ENCODE measurements around the gene ATP11A. TPM values are rescaled to one million over a fixed set of nuclear protein-coding genes. Genes with fewer than 3 reads are reported as not detected.
A peak's percentile ranks its signal among the peaks of the same experiment; 100 is the strongest.

ATP11A gene
- total RNA-seq, 1 experiment from 2014 or later = 65.3 TPM

DNA sequence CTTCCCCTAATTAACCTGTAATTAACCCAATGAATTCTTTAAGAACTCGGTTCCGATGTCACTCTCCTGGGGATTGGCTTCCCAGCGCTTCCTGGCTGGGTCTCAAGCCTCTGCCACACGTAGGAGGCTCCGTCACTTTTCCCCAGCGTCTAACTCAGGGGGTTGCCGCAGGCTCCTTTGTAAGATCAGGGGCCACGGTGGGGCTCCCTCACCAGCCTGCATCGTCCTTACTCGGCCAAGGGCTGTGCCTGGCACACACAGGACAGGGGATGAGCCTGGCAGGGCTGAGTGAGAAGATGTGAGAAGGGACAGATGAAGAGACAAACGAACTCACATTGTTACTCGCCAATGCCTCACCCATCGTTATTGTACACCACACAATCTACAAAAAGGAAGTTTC is 20.9 kb upstream of the ATP11A start:
- H4K8ac ChIP-seq (replicated peaks; ENCODE audit: insufficient read length, low read depth, low read length) = no peak overlapping the region
- H2BK15ac ChIP-seq (ENCODE audit: low read depth, low read length) = no peak overlapping the region
- no peaks in the 10 kb centered on the region for H3K27me3 ChIP-seq (ENCODE audit: insufficient read depth, low read length)
- peaks cover 2% of the 10 kb centered on the region; the same call in 1 of the 2 replicates for H3K4me1 ChIP-seq (ENCODE audit: insufficient read depth, low read length)
- H2BK20ac ChIP-seq (ENCODE audit: low read depth, low read length, poor library complexity, severe bottlenecking) = no peak overlapping the region
- no peak overlapping the region for H2AFZ ChIP-seq (ENCODE audit: low read length)
- H4K5ac ChIP-seq (ENCODE audit: insufficient read length, low read depth, low read length) = no peak overlapping the region
- TF ChIP-seq, protein P1, sequence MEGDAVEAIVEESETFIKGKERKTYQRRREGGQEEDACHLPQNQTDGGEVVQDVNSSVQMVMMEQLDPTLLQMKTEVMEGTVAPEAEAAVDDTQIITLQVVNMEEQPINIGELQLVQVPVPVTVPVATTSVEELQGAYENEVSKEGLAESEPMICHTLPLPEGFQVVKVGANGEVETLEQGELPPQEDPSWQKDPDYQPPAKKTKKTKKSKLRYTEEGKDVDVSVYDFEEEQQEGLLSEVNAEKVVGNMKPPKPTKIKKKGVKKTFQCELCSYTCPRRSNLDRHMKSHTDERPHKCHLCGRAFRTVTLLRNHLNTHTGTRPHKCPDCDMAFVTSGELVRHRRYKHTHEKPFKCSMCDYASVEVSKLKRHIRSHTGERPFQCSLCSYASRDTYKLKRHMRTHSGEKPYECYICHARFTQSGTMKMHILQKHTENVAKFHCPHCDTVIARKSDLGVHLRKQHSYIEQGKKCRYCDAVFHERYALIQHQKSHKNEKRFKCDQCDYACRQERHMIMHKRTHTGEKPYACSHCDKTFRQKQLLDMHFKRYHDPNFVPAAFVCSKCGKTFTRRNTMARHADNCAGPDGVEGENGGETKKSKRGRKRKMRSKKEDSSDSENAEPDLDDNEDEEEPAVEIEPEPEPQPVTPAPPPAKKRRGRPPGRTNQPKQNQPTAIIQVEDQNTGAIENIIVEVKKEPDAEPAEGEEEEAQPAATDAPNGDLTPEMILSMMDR (conservative IDR thresholded peaks at IDR 0.05) = no peak
- H3K9me3 ChIP-seq (ENCODE audit: control insufficient read depth, low read depth, low read length) = no peaks in the 10 kb centered on the region
- no peaks in the 10 kb centered on the region for H4K20me1 ChIP-seq (ENCODE audit: control insufficient read depth, insufficient read depth, insufficient read length)
- no peak overlapping the region for H3T11ph ChIP-seq (ENCODE audit: low read length)
- no peak overlapping the region for H3K56ac ChIP-seq (ENCODE audit: insufficient read length, low read depth, low read length)
- no peak overlapping the region for H4K91ac ChIP-seq (ENCODE audit: insufficient read length, low read depth, low read length)
- H3K79me1 ChIP-seq (ENCODE audit: insufficient read depth, low read depth, low read length, poor library complexity, severe bottlenecking) = no peaks in the 10 kb centered on the region
- no peaks in the 10 kb centered on the region for H3K23me2 ChIP-seq (ENCODE audit: insufficient read length, low read depth, low read length, poor library complexity, severe bottlenecking)
- Mint-ChIP-seq H3K4me3 (no peak overlapping the region), H3K4me1 (peaks cover 11 to 21% of the 10 kb centered on the region in 2 experiments), H3K36me3 (ENCODE audit: insufficient read depth in 1 of 3, low read depth in 3 of 3) (no peaks in the 10 kb centered on the region), H3K27me3 (ENCODE audit: low read depth) (peaks cover 12% of the 10 kb centered on the region), H3K9me3 (no peaks in the 10 kb centered on the region), H3K27ac (no peak overlapping the region)
- no peak overlapping the region for H3K9ac ChIP-seq (ENCODE audit: extremely low read depth, insufficient read length, low read length)
- H3K27ac ChIP-seq (ENCODE audit: insufficient read length, low read depth, low read length) = no peak overlapping the region
- no peak overlapping the region for H2AK5ac ChIP-seq (ENCODE audit: insufficient read length, low read length)
- DNase-seq = peak; percentile 30
- H2BK12ac ChIP-seq (ENCODE audit: insufficient read length, low read depth, low read length) = no peak overlapping the region
- H3K14ac ChIP-seq (ENCODE audit: insufficient read depth, low read length) = no peak overlapping the region; the same call in 1 of the 2 replicates
- no peak overlapping the region for H3K4me2 ChIP-seq (ENCODE audit: insufficient read depth, insufficient read length, low read length)
- H3K18ac ChIP-seq (ENCODE audit: insufficient read length, low read depth, low read length) = no peak overlapping the region
- H2BK120ac ChIP-seq (ENCODE audit: low read depth, low read length, poor library complexity, severe bottlenecking) = no peak overlapping the region
- H3K4ac ChIP-seq (ENCODE audit: low read depth, low read length) = no peak overlapping the region
- no peak overlapping the region for H2BK5ac ChIP-seq (ENCODE audit: insufficient read length, low read length)
- no peak overlapping the region for H3K23ac ChIP-seq (ENCODE audit: insufficient read length, low read depth, low read length)
- H3K79me2 ChIP-seq (ENCODE audit: insufficient read depth, low read length) = no peaks in the 10 kb centered on the region
- WGBS (ENCODE audit: extremely low coverage, insufficient read length, low lambda C conversion rate) = no CpG with 5 or more reads among the region's 13 CpGs

Measured in H9 (cell line).